ENCODE results near the gene ABCB6.

ABCB6 gene

GRCh38 chr2:219165058-219165911 lies 53.5 kb downstream of the ABCB6 start:
- no peak for DNase-seq

- DNase-seq: no peak
Observed at GRCh38 chr2:219163156-219163555, 55.6 kb downstream of the ABCB6 start.

- DNase-seq: no peak
Observed at GRCh38 chr2:219161097-219161496, 57.7 kb downstream of the ABCB6 start.

GRCh38 chr2:219160186-219161017 lies 58.4 kb downstream of the ABCB6 start, which contains the start of gene NHEJ1:
NHEJ1 (minus strand) TSS chr2:219160815; CDS start chr2:219158362, 2,453 bp downstream.
- DNase-seq: peak; percentile 94
